CD8-positive, alpha-beta memory T cell (primary cell): ENCODE results near the gene CACNA1E. TPM values are rescaled to one million over a fixed set of nuclear protein-coding genes. Genes with fewer than 3 reads are reported as not detected.

Source experiments
- CTCF ChIA-PET: fragments of 350-600 bp; sonication (Branson Sonifier 250); formaldehyde crosslinking; loops from one replicate; lab custom pipeline; 2021; ENCODE audit warnings: antibody characterized with exemption; lab: Charles Lee
- POLR2A ChIA-PET: fragments of 350-600 bp; sonication (Branson Sonifier 250); formaldehyde crosslinking; loops from one replicate; lab custom pipeline; 2021; ENCODE audit warnings: antibody characterized with exemption; lab: Charles Lee
- DNase-seq, 5 donors: peaks; one replicate each; pipeline versions ENCODE4 v3.0.0 to v3.0.0-alpha.2; 2020 to 2022; ENCODE audit warnings: mixed read lengths in 1 of 5
- H3K27ac ChIP-seq: one replicate; pipeline ENCODE4 v1.7.0; 2013; ENCODE audit warnings: low read depth, mild to moderate bottlenecking, low read length, moderate library complexity
- H3K27me3 ChIP-seq: 2 replicates; pipeline ENCODE4 v1.7.0; 2013; ENCODE audit warnings: low read length, mild to moderate bottlenecking; ENCODE audit not compliant: insufficient read depth, poor library complexity, severe bottlenecking
- H3K36me3 ChIP-seq: 2 replicates; pipeline ENCODE4 v1.7.0; 2013; ENCODE audit warnings: mild to moderate bottlenecking, low read length, moderate library complexity; ENCODE audit not compliant: insufficient read depth
- H3K4me1 ChIP-seq: 2 replicates; pipeline ENCODE4 v1.7.0; 2013; ENCODE audit warnings: mild to moderate bottlenecking, low read length, moderate library complexity; ENCODE audit not compliant: insufficient read depth
- H3K4me3 ChIP-seq: 2 replicates; pipeline ENCODE4 v1.7.0; 2013; ENCODE audit warnings: mild to moderate bottlenecking, low read length
- H3K9me3 ChIP-seq: 2 replicates; pipeline ENCODE4 v1.7.0; 2013; ENCODE audit warnings: mild to moderate bottlenecking, low read length
- H3K27ac Mint-ChIP-seq, 8 donors: one replicate each; pipeline ENCODE4 v1.8.0; 2020 to 2021; ENCODE audit warnings: mixed read lengths in 8 of 8, mild to moderate bottlenecking in 6 of 8, inconsistent platforms in 3 of 8, moderate library complexity in 3 of 8
- H3K27me3 Mint-ChIP-seq, 2 donors: one replicate each; pipeline ENCODE4 v1.8.0; 2020 to 2021; ENCODE audit warnings: mixed read lengths in 2 of 2, mild to moderate bottlenecking in 1 of 2, moderate library complexity in 1 of 2
- H3K36me3 Mint-ChIP-seq, 3 donors: one replicate each; pipeline ENCODE4 v1.8.0; 2020 to 2021; ENCODE audit warnings: mixed read lengths in 3 of 3, inconsistent platforms in 1 of 3, mild to moderate bottlenecking in 1 of 3
- H3K4me1 Mint-ChIP-seq, 3 donors: one replicate each; pipeline ENCODE4 v1.8.0; 2020 to 2021; ENCODE audit warnings: mixed read lengths in 3 of 3, inconsistent platforms in 1 of 3, mild to moderate bottlenecking in 1 of 3
- H3K4me3 Mint-ChIP-seq, 7 donors: one replicate each; pipeline ENCODE4 v1.8.0; 2020 to 2021; ENCODE audit warnings: mixed read lengths in 7 of 7, mild to moderate bottlenecking in 6 of 7, moderate library complexity in 4 of 7, inconsistent platforms in 2 of 7
- H3K9me3 Mint-ChIP-seq, 5 donors: one replicate each; pipeline ENCODE4 v1.8.0; 2020 to 2022; ENCODE audit warnings: mixed read lengths in 5 of 5, mild to moderate bottlenecking in 3 of 5, moderate library complexity in 2 of 5, inconsistent platforms in 1 of 5
- polyA plus RNA-seq: library from polyadenylated mRNA; unstranded; fragments of 300-500 nt; fragmentation: Illumina TruSeq; gene quantifications from one replicate; pipeline ENCODE4 v1.2.3, GENCODE V29; 2021
- total RNA-seq, 2 experiments: library from RNA; stranded (reverse); gene quantifications; one replicate each; pipeline ENCODE4 v1.2.3, GENCODE V29; 2021

CACNA1E gene
- total and polyA plus RNA-seq, 3 experiments from 2014 or later = not detected

DNA sequence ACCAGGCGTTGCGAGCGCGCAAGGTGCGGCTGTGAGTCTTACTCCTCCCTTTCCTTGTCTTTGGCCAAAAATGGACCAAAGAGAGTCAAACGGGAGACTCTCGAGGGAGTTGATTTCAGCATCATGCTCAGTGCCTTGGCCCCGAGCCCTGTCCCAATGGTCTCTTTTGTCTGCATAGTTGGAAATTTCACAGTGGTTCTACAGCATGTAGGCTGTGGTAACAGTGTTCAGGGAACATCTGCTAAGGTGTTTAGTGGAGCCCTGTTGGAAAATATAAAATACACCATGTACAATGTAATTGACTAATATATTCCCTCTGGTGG, 2.7 kb downstream of the CACNA1E start:
- ChIA-PET CTCF (no interaction called here), POLR2A (no interaction called here)
- Mint-ChIP-seq H3K36me3 (no peaks in the 10 kb centered on the region), H3K27ac (peak overlapping the region in 1 of 8 donors; percentile 20), H3K27me3 (peaks cover 41 to 85% of the 10 kb centered on the region in 2 donors), H3K4me3 (peak overlapping the region in 2 of 7 donors; percentile 11 to 23), H3K9me3 (peaks cover 0 to 3% (median 2%) of the 10 kb centered on the region in 5 donors), H3K4me1 (peaks cover 8 to 22% (median 14%) of the 10 kb centered on the region in 3 donors)
- H3K9me3 ChIP-seq = no peaks in the 10 kb centered on the region
- no peak for DNase-seq
- no peak overlapping the region for H3K27ac ChIP-seq
- H3K27me3 ChIP-seq = peaks cover 29% of the 10 kb centered on the region
- H3K36me3 ChIP-seq = no peaks in the 10 kb centered on the region
- no peaks in the 10 kb centered on the region for H3K4me1 ChIP-seq
- H3K4me3 ChIP-seq = no peak overlapping the region

DNA sequence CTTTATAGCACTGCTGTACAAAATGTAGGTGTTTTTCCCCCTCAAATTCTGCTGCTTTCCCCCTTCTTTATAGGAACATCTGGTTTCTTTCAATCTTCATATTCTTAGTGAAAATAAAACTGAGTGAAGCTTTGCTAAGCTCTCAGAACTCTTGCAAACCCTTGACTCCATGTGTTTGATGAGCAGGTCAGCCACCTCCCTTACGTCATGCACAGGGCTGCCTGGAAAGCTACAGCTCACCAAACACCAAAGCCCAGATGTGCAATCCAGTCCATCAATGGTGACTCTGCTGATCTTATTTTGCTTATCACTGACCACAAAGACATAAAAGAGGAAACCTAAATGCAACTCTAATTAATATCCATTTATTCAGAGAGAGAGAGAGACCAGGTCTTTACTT, 5.5 kb downstream of the CACNA1E start:
- H3K27ac ChIP-seq = no peak overlapping the region
- H3K27me3 ChIP-seq = peaks cover 28% of the 10 kb centered on the region
- Mint-ChIP-seq H3K4me1 (peaks cover 8 to 12% (median 11%) of the 10 kb centered on the region in 3 donors), H3K27ac (no peak overlapping the region), H3K9me3 (peaks cover 0 to 4% (median 2%) of the 10 kb centered on the region in 5 donors), H3K4me3 (no peak overlapping the region), H3K27me3 (peaks cover 36 to 88% of the 10 kb centered on the region in 2 donors), H3K36me3 (no peaks in the 10 kb centered on the region)
- ChIA-PET CTCF (no interaction called here), POLR2A (no interaction called here)
- DNase-seq = no peak
- no peak overlapping the region for H3K4me3 ChIP-seq
- H3K4me1 ChIP-seq = no peaks in the 10 kb centered on the region
- no peaks in the 10 kb centered on the region for H3K9me3 ChIP-seq
- H3K36me3 ChIP-seq = no peaks in the 10 kb centered on the region

- H3K4me1 Mint-ChIP-seq = peaks cover 6 to 9% (median 6%) of the 10 kb centered on the region in 3 donors
Measured at GRCh38 chr1:181490276-181490675, 7.0 kb downstream of the CACNA1E start.

DNA sequence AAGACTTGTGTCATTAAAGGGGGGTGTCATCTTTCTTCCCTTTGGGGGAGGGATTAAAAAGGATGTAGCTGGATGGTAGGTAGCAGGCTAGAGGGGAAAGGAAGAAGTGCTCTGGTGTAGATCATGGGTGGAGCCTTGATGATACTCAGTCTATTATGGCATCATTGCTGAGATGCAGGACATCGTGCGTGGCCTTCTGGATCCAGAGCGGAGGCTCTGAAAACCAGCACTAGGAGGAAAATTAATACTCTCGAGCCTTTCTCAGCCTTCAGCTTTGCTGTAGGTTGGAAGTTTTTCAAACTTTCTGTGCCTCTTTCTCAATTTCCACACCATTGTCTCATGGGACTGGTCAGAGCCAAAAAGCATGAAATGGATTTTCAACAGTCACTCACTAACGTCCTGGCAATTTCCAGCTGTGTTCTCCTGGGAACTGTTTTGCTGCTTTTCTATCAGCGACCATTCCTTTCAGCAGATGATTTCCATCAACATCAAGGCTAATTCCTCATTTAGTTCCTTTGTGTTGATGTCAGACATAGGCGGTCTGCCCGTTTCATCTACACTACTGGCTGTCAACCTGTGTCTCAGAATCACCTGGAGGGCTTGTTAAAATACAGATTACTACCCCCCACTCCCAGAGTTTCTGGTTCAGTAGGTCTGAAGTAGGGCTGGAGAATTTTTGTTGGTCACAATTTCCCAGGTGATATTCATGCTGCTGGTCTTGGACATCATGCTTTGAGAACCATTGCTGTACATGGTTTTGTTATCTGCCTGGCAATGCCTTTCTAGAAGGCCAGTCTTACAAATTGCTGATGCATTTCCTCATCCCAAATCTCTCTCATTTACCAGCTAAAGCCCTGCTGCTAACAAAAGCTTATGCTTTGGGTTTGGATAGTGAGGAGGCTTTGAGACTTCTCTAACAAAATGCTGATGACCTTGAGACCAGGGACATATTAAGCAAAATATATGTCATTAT, 7.7 kb downstream of the CACNA1E start:
- no peaks in the 10 kb centered on the region for H3K9me3 ChIP-seq
- Mint-ChIP-seq H3K27me3 (peaks cover 16 to 77% of the 10 kb centered on the region in 2 donors), H3K27ac (no peak overlapping the region), H3K9me3 (peaks cover 0 to 2% (median 0%) of the 10 kb centered on the region in 5 donors), H3K4me1 (peaks cover 2 to 4% (median 3%) of the 10 kb centered on the region in 3 donors), H3K36me3 (no peaks in the 10 kb centered on the region), H3K4me3 (no peak overlapping the region)
- no peaks in the 10 kb centered on the region for H3K36me3 ChIP-seq
- peaks cover 13% of the 10 kb centered on the region for H3K27me3 ChIP-seq
- CTCF ChIA-PET = no interaction called here
- no peak overlapping the region for H3K27ac ChIP-seq
- H3K4me3 ChIP-seq = no peak overlapping the region
- no peaks in the 10 kb centered on the region for H3K4me1 ChIP-seq
- no peak for DNase-seq
- POLR2A ChIA-PET = no interaction called here

More at GRCh38 chr1:181490276-181490675, 7.0 kb downstream of the CACNA1E start:
- Histone ChIP-seq H3K36me3 (no peaks in the 10 kb centered on the region), H3K4me1 (no peaks in the 10 kb centered on the region), H3K9me3 (no peaks in the 10 kb centered on the region), H3K27ac (no peak overlapping the region), H3K27me3 (peaks cover 16% of the 10 kb centered on the region), H3K4me3 (no peak overlapping the region)
- Mint-ChIP-seq H3K36me3 (no peaks in the 10 kb centered on the region), H3K4me3 (no peak overlapping the region), H3K27me3 (peaks cover 24 to 83% of the 10 kb centered on the region in 2 donors), H3K27ac (no peak overlapping the region), H3K9me3 (peaks cover 0 to 2% (median 0%) of the 10 kb centered on the region in 5 donors)
- POLR2A ChIA-PET = no interaction called here
- DNase-seq = no peak
- CTCF ChIA-PET = no interaction called here

DNA sequence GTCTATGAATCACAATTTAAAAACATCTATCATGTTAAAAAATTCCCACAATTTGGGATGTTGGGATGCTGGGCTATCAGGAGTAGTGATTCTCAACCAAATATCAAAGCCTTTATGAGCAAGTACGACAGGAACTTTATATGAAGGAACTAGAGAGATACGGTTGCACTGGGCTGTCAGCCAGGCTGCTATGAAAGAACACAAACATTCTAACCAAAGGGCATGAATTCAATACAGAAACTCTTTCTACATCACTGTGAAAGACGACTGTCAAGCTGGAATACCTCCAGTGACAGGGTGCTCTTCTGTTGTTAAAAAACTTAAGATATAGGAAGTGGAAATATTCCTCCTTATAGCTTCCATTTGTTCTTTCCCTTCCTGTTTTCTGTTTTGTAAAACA, 9.8 kb downstream of the CACNA1E start:
- H3K27me3 ChIP-seq = no peaks in the 10 kb centered on the region
- ChIA-PET CTCF (no interaction called here), POLR2A (no interaction called here)
- H3K4me1 ChIP-seq = no peaks in the 10 kb centered on the region
- H3K36me3 ChIP-seq = no peaks in the 10 kb centered on the region
- H3K27me3 Mint-ChIP-seq = peaks cover 16 to 73% of the 10 kb centered on the region in 2 donors
- H3K4me3 Mint-ChIP-seq = no peak overlapping the region
- no peak overlapping the region for H3K27ac ChIP-seq
- H3K27ac Mint-ChIP-seq = no peak overlapping the region
- H3K9me3 Mint-ChIP-seq = peaks cover 0 to 2% (median 0%) of the 10 kb centered on the region in 5 donors
- no peak for DNase-seq
- no peaks in the 10 kb centered on the region for H3K36me3 Mint-ChIP-seq
- no peaks in the 10 kb centered on the region for H3K4me1 Mint-ChIP-seq
- H3K4me3 ChIP-seq = no peak overlapping the region
- no peaks in the 10 kb centered on the region for H3K9me3 ChIP-seq

DNA sequence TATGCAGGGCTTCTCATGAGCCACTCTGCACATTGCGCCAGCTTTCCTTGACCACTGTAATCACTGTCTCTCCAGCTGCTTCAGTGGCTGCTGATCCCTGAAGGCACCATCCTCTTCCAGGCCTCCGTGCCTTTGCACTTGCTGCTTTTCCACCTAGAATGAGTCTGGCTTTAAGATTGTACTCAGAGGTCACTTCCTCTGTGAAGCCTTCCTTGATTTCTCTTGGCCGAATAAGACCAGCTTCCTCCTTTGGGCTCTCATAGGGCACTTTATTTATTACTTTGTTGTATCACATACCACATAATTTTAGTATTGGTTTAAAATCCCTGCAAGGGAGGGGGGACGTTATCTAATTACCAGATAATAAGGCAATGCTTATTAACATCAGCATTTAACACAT, 10.6 kb downstream of the CACNA1E start:
- Histone ChIP-seq H3K4me1 (no peaks in the 10 kb centered on the region), H3K9me3 (no peaks in the 10 kb centered on the region), H3K4me3 (no peak overlapping the region), H3K27me3 (no peaks in the 10 kb centered on the region), H3K27ac (no peak overlapping the region), H3K36me3 (no peaks in the 10 kb centered on the region)
- no peaks in the 10 kb centered on the region for H3K4me1 Mint-ChIP-seq
- peaks cover 13 to 69% of the 10 kb centered on the region in 2 donors for H3K27me3 Mint-ChIP-seq
- no peak for DNase-seq
- H3K27ac Mint-ChIP-seq = no peak overlapping the region
- CTCF ChIA-PET = no interaction called here
- POLR2A ChIA-PET = no interaction called here
- H3K36me3 Mint-ChIP-seq = no peaks in the 10 kb centered on the region
- H3K9me3 Mint-ChIP-seq = peaks cover 0 to 2% (median 0%) of the 10 kb centered on the region in 5 donors
- no peak overlapping the region for H3K4me3 Mint-ChIP-seq

DNA sequence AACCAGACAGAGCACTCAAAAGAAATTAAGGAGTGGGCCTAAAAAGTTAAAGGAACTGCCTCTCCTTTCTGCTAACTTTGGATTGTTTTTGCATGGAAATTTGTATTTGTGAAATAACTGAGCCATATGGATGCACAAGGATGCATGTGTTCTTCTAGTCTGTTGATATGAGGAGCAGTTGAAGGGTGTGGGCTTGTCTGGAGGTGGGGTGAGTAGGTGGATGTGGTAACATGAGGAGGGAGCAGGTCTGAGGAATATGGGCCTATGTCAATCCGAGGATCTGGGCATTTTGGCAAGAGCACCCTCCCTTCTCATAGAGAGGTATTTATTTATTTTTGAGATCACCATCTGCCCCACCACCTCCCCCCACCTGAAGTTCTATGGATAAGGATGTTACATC, 13.4 kb downstream of the CACNA1E start:
- Histone ChIP-seq H3K9me3 (no peaks in the 10 kb centered on the region), H3K27ac (no peak overlapping the region), H3K4me1 (no peaks in the 10 kb centered on the region), H3K4me3 (no peak overlapping the region), H3K27me3 (no peaks in the 10 kb centered on the region), H3K36me3 (no peaks in the 10 kb centered on the region)
- H3K36me3 Mint-ChIP-seq = no peaks in the 10 kb centered on the region
- ChIA-PET POLR2A (no interaction called here), CTCF (no interaction called here)
- peaks cover 14 to 56% of the 10 kb centered on the region in 2 donors for H3K27me3 Mint-ChIP-seq
- peaks cover 0 to 2% (median 0%) of the 10 kb centered on the region in 5 donors for H3K9me3 Mint-ChIP-seq
- no peak overlapping the region for H3K27ac Mint-ChIP-seq
- no peak overlapping the region for H3K4me3 Mint-ChIP-seq
- DNase-seq = no peak
- H3K4me1 Mint-ChIP-seq = no peaks in the 10 kb centered on the region

DNA sequence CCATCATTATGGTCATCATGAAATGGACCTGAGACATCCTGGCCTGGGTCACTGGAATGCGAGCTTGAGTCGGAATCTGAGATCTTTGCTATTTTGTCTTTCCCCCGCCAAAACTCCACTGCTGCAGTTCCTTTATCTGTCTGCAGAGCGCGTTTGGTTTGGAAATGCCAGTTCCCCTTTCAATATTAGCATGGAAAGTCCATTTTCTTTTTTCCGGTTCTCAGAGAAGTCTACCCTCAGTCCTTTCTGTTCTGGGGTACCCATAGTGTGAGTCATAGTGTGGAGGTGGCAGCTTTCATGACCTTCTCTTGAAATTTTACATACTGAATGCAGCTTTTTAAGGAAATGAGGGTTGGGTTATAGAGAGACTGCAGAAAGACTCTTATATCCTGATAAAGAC, 14.6 kb downstream of the CACNA1E start:
- Mint-ChIP-seq H3K4me1 (no peaks in the 10 kb centered on the region), H3K9me3 (no peaks in the 10 kb centered on the region), H3K4me3 (no peak overlapping the region), H3K36me3 (no peaks in the 10 kb centered on the region), H3K27ac (no peak overlapping the region), H3K27me3 (peaks cover 11 to 49% of the 10 kb centered on the region in 2 donors)
- DNase-seq = no peak
- no peaks in the 10 kb centered on the region for H3K9me3 ChIP-seq
- no peak overlapping the region for H3K4me3 ChIP-seq
- H3K27ac ChIP-seq = no peak overlapping the region
- no peaks in the 10 kb centered on the region for H3K4me1 ChIP-seq
- H3K27me3 ChIP-seq = no peaks in the 10 kb centered on the region
- H3K36me3 ChIP-seq = no peaks in the 10 kb centered on the region
- ChIA-PET CTCF (no interaction called here), POLR2A (no interaction called here)
